HG02623 (cell line): ENCODE data around the gene MOGAT2.
"Not testable (repeated sequence)": the region's sequence is repeated elsewhere in the genome, so short reads cannot be mapped to it uniquely, and the experiment has no call there.

Experiments used
- ATAC-seq: cut with Tn5 transposase; IDR thresholded peaks from one replicate; pipeline ENCODE4 v1.9.1; 2021; ENCODE audit warnings: moderate library complexity; ENCODE audit not compliant: unreplicated experiment

The MOGAT2 gene

GRCh38 chr11:75718419-75719339 lies 1.0 kb downstream of the MOGAT2 start:
- no peak for ATAC-seq

GRCh38 chr11:75719340-75720239 lies 2.0 kb downstream of the MOGAT2 start:
- no peak for ATAC-seq

- no peak for ATAC-seq
These were observed 3.0 kb downstream of the MOGAT2 start for GRCh38 chr11:75720639-75721038.

GRCh38 chr11:75721852-75722668 lies 4.4 kb downstream of the MOGAT2 start:
- no peak for ATAC-seq

- ATAC-seq = no peak
These were observed 5.0 kb downstream of the MOGAT2 start for GRCh38 chr11:75722669-75723042.

- no peak for ATAC-seq
These were observed 8.1 kb downstream of the MOGAT2 start for GRCh38 chr11:75725547-75726320.

GRCh38 chr11:75728992-75729391 lies 11.4 kb downstream of the MOGAT2 start:
- ATAC-seq = no peak

GRCh38 chr11:75731095-75731494 lies 13.5 kb downstream of the MOGAT2 start:
- ATAC-seq = no peak

GRCh38 chr11:75733071-75733430 lies 15.4 kb downstream of the MOGAT2 start:
- ATAC-seq = no peak

- ATAC-seq = no peak
These were observed 15.9 kb downstream of the MOGAT2 start for GRCh38 chr11:75733431-75734107.

- ATAC-seq = no peak
These were observed 17.0 kb downstream of the MOGAT2 start for GRCh38 chr11:75734491-75735180.

- no peak for ATAC-seq
These were observed 17.7 kb downstream of the MOGAT2 start for GRCh38 chr11:75735181-75735845.

- ATAC-seq = no peak
These were observed 19.7 kb downstream of the MOGAT2 start for GRCh38 chr11:75737314-75737713.

GRCh38 chr11:75740681-75741080 lies 23.0 kb downstream of the MOGAT2 start:
- ATAC-seq = no peak

- ATAC-seq = not testable (repeated sequence)
These were observed 25.5 kb downstream of the MOGAT2 start for GRCh38 chr11:75743159-75743558.

GRCh38 chr11:75743711-75744563 lies 26.3 kb downstream of the MOGAT2 start:
- no peak for ATAC-seq

GRCh38 chr11:75745807-75746206 lies 28.2 kb downstream of the MOGAT2 start:
- no peak for ATAC-seq
